Measurements from ENCODE around the gene GCH1.

Gene GCH1

GRCh38 chr14:54814076-54814475 is 88.5 kb downstream of the GCH1 start:
- Mint-ChIP-seq H3K4me1 (peaks cover under 1% of the 10 kb centered on the region), H3K9me3 (no peaks in the 10 kb centered on the region), H3K36me3 (ENCODE audit: low read depth) (no peaks in the 10 kb centered on the region), H3K4me3 (no peak overlapping the region), H3K27ac (no peak overlapping the region), H3K27me3 (ENCODE audit: low read depth) (peaks cover 8% of the 10 kb centered on the region)
- TF ChIP-seq CTCF (IDR thresholded peaks at IDR 0.05; ENCODE audit: unreplicated experiment in 3 of 3) = no peak

DNA sequence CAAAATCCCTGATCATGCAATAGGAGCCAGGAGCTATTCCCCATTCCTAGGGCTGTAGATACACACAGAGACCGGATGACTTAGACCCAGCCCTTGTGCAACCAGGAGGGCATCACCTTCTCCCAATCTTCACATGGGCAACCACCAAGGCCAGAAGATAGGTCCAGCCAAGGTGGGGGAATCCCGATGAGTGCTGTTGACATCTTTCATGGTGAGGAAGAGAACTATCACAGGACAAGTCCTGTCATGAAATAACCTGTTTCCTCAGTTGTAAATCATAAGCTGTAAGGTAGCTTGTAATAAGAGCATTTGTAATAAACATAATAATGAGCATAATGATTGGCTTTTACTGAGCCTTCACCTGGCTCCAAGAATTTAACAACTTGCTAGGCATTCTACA is 89.5 kb downstream of the GCH1 start:
- no peak overlapping the region for H3K27ac Mint-ChIP-seq
- no peak for TF ChIP-seq CTCF (IDR thresholded peaks at IDR 0.05; ENCODE audit: unreplicated experiment in 3 of 3)
- H3K27me3 Mint-ChIP-seq (ENCODE audit: low read depth) = peaks cover 4% of the 10 kb centered on the region
- H3K9me3 Mint-ChIP-seq = no peaks in the 10 kb centered on the region
- H3K4me3 Mint-ChIP-seq = no peak overlapping the region
- H3K4me1 Mint-ChIP-seq = peaks cover 8% of the 10 kb centered on the region
- no peaks in the 10 kb centered on the region for H3K36me3 Mint-ChIP-seq (ENCODE audit: low read depth)

DNA sequence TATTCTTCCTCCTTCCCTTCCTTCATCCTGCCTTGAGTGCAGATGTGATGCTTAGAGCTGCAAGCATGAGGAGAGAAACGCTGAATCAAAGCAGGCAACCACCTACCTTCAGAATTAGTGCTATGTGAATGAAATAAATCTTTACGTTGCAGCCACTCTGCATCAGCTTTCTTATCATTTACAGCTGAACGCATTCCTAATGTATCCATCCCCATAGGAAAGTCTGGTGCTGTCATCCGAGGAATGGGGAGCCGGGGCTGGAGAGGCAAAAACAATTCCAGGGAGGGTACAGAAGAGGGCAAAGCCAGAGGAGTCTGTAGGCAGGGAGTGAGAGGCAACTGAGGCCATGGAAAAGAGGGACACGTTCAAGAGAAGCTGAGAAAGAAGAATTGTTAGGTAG is 90.0 kb downstream of the GCH1 start:
- Mint-ChIP-seq H3K27ac (no peak overlapping the region), H3K4me1 (peaks cover 12% of the 10 kb centered on the region), H3K9me3 (no peaks in the 10 kb centered on the region), H3K36me3 (ENCODE audit: low read depth) (no peaks in the 10 kb centered on the region), H3K27me3 (ENCODE audit: low read depth) (peaks cover 5% of the 10 kb centered on the region), H3K4me3 (no peak overlapping the region)
- no peak for TF ChIP-seq CTCF (IDR thresholded peaks at IDR 0.05; ENCODE audit: unreplicated experiment in 3 of 3)

- Mint-ChIP-seq H3K27me3 (ENCODE audit: low read depth) (peaks cover 20% of the 10 kb centered on the region), H3K27ac (no peak overlapping the region), H3K4me1 (peaks cover 26% of the 10 kb centered on the region), H3K36me3 (ENCODE audit: low read depth) (no peaks in the 10 kb centered on the region), H3K4me3 (no peak overlapping the region), H3K9me3 (no peaks in the 10 kb centered on the region)
- no peak for TF ChIP-seq CTCF (IDR thresholded peaks at IDR 0.05; ENCODE audit: unreplicated experiment in 3 of 3)
These were observed 92.9 kb downstream of the GCH1 start for GRCh38 chr14:54809767-54810166.

GRCh38 chr14:54808326-54809161 is 94.1 kb downstream of the GCH1 start:
- Mint-ChIP-seq H3K4me1 (peaks cover 26% of the 10 kb centered on the region), H3K4me3 (no peak overlapping the region), H3K9me3 (no peaks in the 10 kb centered on the region), H3K27ac (peak overlapping the region in 1 of 3 experiments; percentile 19), H3K27me3 (ENCODE audit: low read depth) (peaks cover 20% of the 10 kb centered on the region), H3K36me3 (ENCODE audit: low read depth) (no peaks in the 10 kb centered on the region)
- TF ChIP-seq CTCF (IDR thresholded peaks at IDR 0.05; ENCODE audit: unreplicated experiment in 3 of 3) = no peak

GRCh38 chr14:54807881-54808280 is 94.7 kb downstream of the GCH1 start:
- Mint-ChIP-seq H3K9me3 (no peaks in the 10 kb centered on the region), H3K4me3 (peak overlapping the region in 2 of 3 experiments; percentile 33 to 54), H3K27me3 (ENCODE audit: low read depth) (peaks cover 20% of the 10 kb centered on the region), H3K27ac (peak overlapping the region; percentile 68 to 75 (median 71)), H3K4me1 (peaks cover 26% of the 10 kb centered on the region), H3K36me3 (ENCODE audit: low read depth) (no peaks in the 10 kb centered on the region)
- no peak for TF ChIP-seq CTCF (IDR thresholded peaks at IDR 0.05; ENCODE audit: unreplicated experiment in 3 of 3)
